Keratinocyte (primary cell): ENCODE results near the gene MYCBP2.

ENCODE experiments used
- CTCF ChIP-seq, 3 experiments: IDR thresholded peaks in 1 of 3; conservative IDR thresholded peaks in 1 of 3; optimal IDR thresholded peaks in 1 of 3; 2 replicates in 2 of 3; 3 replicates in 1 of 3; pipeline versions ENCODE3 to v1.5.1; 2011; ENCODE audit warnings: low read length in 3 of 3, mild to moderate bottlenecking in 3 of 3, moderate library complexity in 2 of 3, control low read depth in 1 of 3, inconsistent platforms in 1 of 3; ENCODE audit not compliant: insufficient read depth in 2 of 3; ENCODE audit errors: extremely low read depth in 1 of 3
- EZH2 ChIP-seq: IDR thresholded peaks from one replicate; pipeline ENCODE4 v1.6.1; 2012; ENCODE audit warnings: inconsistent platforms, mild to moderate bottlenecking, low read length, moderate library complexity

DNA sequence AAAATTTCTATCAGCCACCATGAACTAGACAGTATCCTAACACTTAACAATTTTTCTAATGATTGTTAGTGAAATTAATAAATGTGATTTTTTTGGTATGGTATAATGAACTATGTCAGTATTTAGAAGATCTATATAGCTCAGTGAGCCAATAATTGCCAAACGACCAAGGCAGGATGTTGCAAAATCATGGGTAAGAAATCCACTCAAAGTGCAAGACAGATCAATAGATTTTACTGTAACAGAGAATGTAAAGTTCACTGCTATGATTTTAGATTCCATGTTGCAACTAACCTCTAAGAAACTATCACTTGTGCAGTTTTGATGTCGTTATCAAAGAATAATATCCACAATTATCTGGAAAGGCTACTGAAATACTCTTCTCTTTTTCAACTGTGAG is 44.0 kb upstream of the MYCBP2 start:
- no peak for TF ChIP-seq CTCF (optimal IDR thresholded peaks at IDR 0.05 in 1 of 3, IDR thresholded peaks at IDR 0.05 in 1 of 3, conservative IDR thresholded peaks at IDR 0.05 in 1 of 3; ENCODE audit: extremely low read depth in 1 of 3, insufficient read depth in 2 of 3, low read length in 3 of 3)
- TF ChIP-seq EZH2, result no peak
